Measurements from ENCODE around the gene MEGF10.

- TF ChIP-seq CTCF (IDR thresholded peaks at IDR 0.05; ENCODE audit: borderline replicate concordance, extremely low read depth, low read length, poor library complexity, severe bottlenecking): no peak
- TF ChIP-seq EZH2 (IDR thresholded peaks at IDR 0.05; ENCODE audit: borderline replicate concordance, low read depth, low read length, severe bottlenecking): no peak
Measured at GRCh38 chr5:127275641-127276193, 14.9 kb upstream of the MEGF10 start.
